Inferior parietal cortex (tissue), 1 donor: ENCODE measurements around the gene ELK1.
"Not testable (repeated sequence)": the region's sequence is repeated elsewhere in the genome, so short reads cannot be mapped to it uniquely, and the experiment has no call there.

Source experiments
- DNase-seq: peaks from one replicate; pipeline ENCODE4 v3.0.0-alpha.2; 2016; ENCODE audit errors: extremely low spot score

ELK1 gene

GRCh38 chrX:47611926-47612325 lies 38.4 kb downstream of the ELK1 start:
- no peak for DNase-seq

- DNase-seq: no peak
Measured at GRCh38 chrX:47611489-47611888, 38.9 kb downstream of the ELK1 start.

- no peak for DNase-seq
Measured at GRCh38 chrX:47610511-47610910, 39.9 kb downstream of the ELK1 start.

- no peak for DNase-seq
Measured at GRCh38 chrX:47608130-47608810, 42.1 kb downstream of the ELK1 start.

GRCh38 chrX:47607091-47607490 lies 43.3 kb downstream of the ELK1 start:
- DNase-seq: no peak

- no peak for DNase-seq
Measured at GRCh38 chrX:47605024-47605423, 45.3 kb downstream of the ELK1 start.

- not testable (repeated sequence) for DNase-seq
Measured at GRCh38 chrX:47603125-47603524, 47.2 kb downstream of the ELK1 start.

GRCh38 chrX:47597222-47597621 lies 53.1 kb downstream of the ELK1 start:
- no peak for DNase-seq

- no peak for DNase-seq
Measured at GRCh38 chrX:47596256-47596655, 54.1 kb downstream of the ELK1 start.

GRCh38 chrX:47595716-47596251 lies 54.6 kb downstream of the ELK1 start:
- no peak for DNase-seq

GRCh38 chrX:47593522-47593921 lies 56.8 kb downstream of the ELK1 start:
- DNase-seq: no peak

- DNase-seq: no peak
Measured at GRCh38 chrX:47590984-47591383, 59.4 kb downstream of the ELK1 start.

GRCh38 chrX:47587906-47588735 lies 62.2 kb downstream of the ELK1 start:
- no peak for DNase-seq

- DNase-seq: no peak
Measured at GRCh38 chrX:47587091-47587891, 63.1 kb downstream of the ELK1 start.

- no peak for DNase-seq
Measured at GRCh38 chrX:47586043-47586787, 64.1 kb downstream of the ELK1 start.
